Measurements from ENCODE around the gene TRMT10C.

Gene TRMT10C

DNA sequence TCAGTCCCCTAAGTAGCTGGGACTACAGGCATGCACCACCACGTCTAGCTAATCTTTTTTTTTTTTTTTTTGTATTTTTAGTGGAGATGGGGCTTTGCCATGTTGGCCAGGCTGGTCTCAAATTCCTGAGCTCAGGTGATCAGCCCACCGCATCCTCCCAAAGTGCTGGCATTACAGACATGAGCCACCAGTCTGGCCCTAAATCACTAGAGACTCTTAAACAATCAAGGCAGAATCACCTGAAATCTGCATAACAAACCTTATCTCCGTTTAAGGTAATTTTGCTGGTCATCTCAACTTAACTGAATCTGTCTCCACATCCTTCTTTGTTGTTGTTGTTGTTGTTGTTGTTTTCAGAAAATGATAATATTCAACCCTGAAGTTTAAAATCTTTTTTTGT lies 5.6 kb upstream of the TRMT10C start:
- Histone ChIP-seq H3K36me3 (ENCODE audit: control insufficient read depth, insufficient read depth, low read length) (no peaks in the 10 kb centered on the region), H3K4me3 (replicated peaks; ENCODE audit: low read depth, low read length) (no peak overlapping the region), H3K27me3 (replicated peaks; ENCODE audit: control insufficient read depth, insufficient read depth, low read length) (no peaks in the 10 kb centered on the region)
- TF ChIP-seq, protein P1, sequence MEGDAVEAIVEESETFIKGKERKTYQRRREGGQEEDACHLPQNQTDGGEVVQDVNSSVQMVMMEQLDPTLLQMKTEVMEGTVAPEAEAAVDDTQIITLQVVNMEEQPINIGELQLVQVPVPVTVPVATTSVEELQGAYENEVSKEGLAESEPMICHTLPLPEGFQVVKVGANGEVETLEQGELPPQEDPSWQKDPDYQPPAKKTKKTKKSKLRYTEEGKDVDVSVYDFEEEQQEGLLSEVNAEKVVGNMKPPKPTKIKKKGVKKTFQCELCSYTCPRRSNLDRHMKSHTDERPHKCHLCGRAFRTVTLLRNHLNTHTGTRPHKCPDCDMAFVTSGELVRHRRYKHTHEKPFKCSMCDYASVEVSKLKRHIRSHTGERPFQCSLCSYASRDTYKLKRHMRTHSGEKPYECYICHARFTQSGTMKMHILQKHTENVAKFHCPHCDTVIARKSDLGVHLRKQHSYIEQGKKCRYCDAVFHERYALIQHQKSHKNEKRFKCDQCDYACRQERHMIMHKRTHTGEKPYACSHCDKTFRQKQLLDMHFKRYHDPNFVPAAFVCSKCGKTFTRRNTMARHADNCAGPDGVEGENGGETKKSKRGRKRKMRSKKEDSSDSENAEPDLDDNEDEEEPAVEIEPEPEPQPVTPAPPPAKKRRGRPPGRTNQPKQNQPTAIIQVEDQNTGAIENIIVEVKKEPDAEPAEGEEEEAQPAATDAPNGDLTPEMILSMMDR (IDR thresholded peaks at IDR 0.05; ENCODE audit: insufficient read depth, low read length, poor library complexity, severe bottlenecking) = no peak
- DNase-seq (ENCODE audit: extremely low read depth, insufficient read length) = no peak

DNA sequence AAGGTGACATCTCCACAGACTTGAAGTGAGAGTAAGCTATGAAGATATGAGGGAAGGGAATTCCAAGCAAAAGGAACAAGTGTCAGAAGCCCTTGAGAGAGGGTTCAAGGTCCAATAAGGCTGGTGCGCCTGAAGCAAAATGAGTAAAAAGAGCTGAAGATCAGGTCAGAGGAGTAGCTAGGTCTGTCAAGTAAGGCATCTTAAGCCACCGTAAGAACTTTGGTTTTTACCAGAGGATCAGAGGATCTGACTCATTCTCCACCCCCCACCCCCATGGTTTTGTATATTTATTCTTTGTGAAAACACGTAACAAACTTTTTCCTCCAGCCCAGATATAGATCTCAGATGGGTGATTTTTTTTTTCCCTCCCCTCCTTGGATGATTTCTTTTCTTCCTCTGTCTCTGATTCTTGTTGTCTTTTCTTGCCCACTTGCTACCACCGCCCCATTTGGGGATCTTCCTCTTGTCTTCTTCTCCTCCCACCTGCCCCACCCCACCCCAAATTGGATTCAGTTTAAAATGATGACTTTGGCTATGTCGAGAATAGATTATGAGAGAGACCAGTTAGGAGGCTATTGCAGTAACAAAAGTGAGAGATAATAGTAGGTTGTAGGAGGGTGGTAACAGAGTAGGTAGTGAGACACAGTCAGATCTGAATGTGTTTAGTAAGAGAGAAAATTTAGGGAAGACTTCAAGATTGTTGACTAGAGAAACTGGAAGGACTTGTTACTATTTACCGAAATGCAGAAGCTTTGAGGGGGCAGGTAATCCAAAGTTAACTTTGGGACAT lies 6.1 kb downstream of the TRMT10C start:
- DNase-seq (ENCODE audit: extremely low read depth, insufficient read length) = no peak
- no peak overlapping the region for H3K4me3 ChIP-seq (replicated peaks; ENCODE audit: low read depth, low read length)
- peaks cover 2% of the 10 kb centered on the region for H3K36me3 ChIP-seq (ENCODE audit: control insufficient read depth, insufficient read depth, low read length)
- TF ChIP-seq, protein P1 (IDR thresholded peaks at IDR 0.05; ENCODE audit: insufficient read depth, low read length, poor library complexity, severe bottlenecking) = no peak
- H3K27me3 ChIP-seq (replicated peaks; ENCODE audit: control insufficient read depth, insufficient read depth, low read length) = no peaks in the 10 kb centered on the region

DNA sequence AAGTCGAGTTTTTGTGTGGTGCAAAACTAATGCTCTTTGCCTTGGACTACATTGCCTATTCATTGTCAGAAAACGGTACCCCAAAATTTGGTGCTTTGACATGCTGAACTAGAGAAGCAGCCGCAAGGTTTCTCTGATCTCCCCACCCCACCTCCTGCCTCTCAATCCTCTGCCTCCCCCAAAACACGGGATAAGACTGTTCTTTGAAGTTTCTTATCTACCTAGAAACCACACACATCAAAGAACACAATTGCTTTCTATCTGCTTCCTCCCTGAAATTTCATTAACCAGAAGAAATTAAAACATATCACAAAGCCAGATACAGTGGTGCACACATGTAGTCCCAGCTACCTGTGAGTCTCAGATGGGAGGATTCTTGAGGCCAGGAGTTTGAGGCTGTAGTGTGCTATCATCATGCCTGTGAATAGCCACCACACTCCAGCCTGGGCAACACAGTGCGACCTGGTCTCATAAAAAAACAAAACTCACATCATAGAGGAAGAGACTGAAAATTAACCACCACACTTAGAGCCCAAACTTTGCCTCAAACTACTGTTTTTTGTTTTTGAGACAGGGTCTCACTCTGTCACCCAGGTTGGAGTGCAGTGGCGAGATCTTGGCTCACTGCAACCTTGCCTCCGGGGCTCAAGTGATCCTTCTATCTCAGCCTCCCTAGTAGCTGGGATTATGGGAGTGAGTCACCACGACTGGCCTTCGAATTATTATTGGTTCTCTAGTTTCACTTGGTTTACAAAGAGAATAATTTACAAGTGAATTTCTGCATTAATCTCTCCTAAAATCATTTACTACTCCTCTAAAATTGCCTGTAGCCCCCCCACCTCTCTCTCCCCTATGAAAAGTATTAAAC lies 9.6 kb downstream of the TRMT10C start:
- Histone ChIP-seq H3K4me3 (replicated peaks; ENCODE audit: low read depth, low read length) (no peak overlapping the region), H3K27me3 (replicated peaks; ENCODE audit: control insufficient read depth, insufficient read depth, low read length) (no peaks in the 10 kb centered on the region), H3K36me3 (ENCODE audit: control insufficient read depth, insufficient read depth, low read length) (no peaks in the 10 kb centered on the region; the same call in none of the 2 replicates)
- TF ChIP-seq, protein P1 (IDR thresholded peaks at IDR 0.05; ENCODE audit: insufficient read depth, low read length, poor library complexity, severe bottlenecking) = no peak
- DNase-seq (ENCODE audit: extremely low read depth, insufficient read length) = no peak

DNA sequence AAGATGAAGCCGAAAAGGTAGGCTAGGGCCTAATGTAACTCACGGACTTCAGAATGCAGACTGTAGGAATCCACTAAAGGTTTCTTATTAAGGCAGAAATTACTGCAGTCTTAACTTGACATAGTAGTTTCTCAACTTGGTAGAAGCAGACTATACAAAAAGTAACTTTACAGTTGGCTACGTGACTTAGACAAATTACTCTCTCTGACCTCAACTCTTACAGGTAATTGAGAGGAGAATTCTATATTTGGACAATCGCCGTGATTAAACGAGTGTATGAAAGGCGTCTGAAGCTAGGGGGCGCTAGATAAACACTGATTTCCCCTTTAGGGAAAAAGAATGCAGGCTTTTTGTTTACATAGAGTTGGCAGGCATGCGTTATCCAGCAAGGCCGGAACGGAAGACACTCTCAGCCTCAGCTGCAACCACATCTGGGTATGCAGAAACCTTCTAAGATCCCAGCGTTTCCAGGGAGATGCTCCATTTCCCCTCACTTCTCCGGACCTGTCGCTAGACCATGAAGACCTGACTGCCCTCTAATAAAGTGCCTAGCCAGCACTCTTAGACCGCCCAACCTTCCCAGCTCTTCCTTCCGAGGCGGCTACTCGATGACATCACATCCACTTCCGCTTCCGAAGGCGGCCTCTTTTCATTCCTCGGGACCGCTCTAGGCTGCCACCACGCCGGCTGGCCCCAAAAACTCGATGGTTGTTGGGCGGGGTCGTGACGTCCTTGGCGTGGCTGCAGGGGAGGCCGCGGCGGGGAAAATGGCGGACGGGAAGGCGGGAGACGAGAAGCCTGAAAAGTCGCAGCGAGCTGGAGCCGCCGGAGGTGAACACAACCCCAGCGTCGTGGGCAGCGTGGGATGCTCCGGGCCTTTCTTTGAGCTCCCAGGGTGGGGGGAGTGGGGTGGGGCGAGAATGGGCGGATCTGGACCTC lies 12.1 kb downstream of the TRMT10C start, which contains the start of gene PCNP:
PCNP (plus strand) TSS at position 732 of the 939 bp plus-strand sequence; CDS start at position 768, 36 bp downstream.
- Histone ChIP-seq H3K4me3 (replicated peaks; ENCODE audit: low read depth, low read length) (peak within 1 kb of the TSS; percentile 86), H3K36me3 (ENCODE audit: control insufficient read depth, insufficient read depth, low read length) (no peaks in the 10 kb centered on the region; the same call in 1 of the 2 replicates), H3K27me3 (replicated peaks; ENCODE audit: control insufficient read depth, insufficient read depth, low read length) (no peaks in the 10 kb centered on the region)
- peak; percentile 94 for DNase-seq (ENCODE audit: extremely low read depth, insufficient read length)
- TF ChIP-seq, protein P1 (IDR thresholded peaks at IDR 0.05; ENCODE audit: insufficient read depth, low read length, poor library complexity, severe bottlenecking) = peak; percentile 72

Measured in GM06990 (cell line).